NCI-H1436 treated with DMSO at 0.1 percent for 48 hours (cell line): ENCODE data around the gene AQP7.
"Not testable (repeated sequence)": the region's sequence is repeated elsewhere in the genome, so short reads cannot be mapped to it uniquely, and the experiment has no call there.

ENCODE experiments used
- DNase-seq: peaks from one replicate; lab custom pipeline; 2025; lab: John Stamatoyannopoulos, UW

The AQP7 gene

DNA sequence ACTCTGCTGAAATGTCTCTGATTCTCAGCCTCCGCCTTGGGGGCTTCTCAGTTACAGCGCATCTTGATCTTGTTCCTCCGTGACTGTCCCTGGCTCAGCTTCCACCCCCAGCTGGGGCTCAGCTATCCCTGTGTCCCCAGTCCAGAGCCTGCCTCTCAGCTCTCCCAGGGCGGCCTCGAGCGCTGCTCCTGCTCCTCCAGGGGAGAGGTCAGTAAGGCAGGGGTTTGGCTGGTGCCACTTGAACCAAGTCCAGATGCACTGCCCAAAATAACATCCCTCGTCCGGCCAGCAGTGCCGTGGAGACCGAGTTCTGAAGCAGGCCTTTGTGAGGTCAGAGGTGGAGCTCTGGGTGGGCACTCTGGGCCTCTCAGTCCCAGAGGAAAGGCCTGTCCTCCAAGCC, at the start of gene AQP7:
Gene AQP7 (minus strand): TSS at position 198 of the 400 bp plus-strand sequence. CDS start 1,306 bp downstream, outside the sequence.
- not testable (repeated sequence) for DNase-seq

DNA sequence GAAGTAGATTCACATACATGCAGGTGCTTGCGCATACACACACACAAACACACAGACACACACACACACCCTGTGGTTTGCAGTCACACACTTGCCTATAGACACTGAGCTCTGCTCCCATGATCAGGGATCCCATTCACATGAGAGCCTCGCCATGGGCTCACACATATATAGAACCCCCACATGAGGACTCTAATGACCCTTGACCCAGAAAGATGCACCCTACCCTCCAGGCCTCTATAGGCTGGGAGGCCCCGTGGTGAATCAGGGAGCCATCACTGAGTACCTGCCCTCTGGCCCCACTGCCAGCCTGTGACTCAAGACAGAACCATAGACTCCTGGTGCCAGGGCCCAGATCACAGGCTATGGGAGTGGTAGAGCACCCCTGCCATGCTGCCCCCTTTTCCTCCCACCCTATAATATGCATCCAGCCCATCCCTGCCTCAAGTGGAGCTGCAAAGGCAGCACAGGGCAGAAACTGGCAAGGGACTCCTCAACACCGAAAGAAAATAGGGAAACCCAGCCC, 48.3 kb upstream of the AQP7 start:
- no peak for DNase-seq

- DNase-seq, result no peak
These were observed 47.3 kb upstream of the AQP7 start for GRCh38 chr9:33449715-33450114.

DNA sequence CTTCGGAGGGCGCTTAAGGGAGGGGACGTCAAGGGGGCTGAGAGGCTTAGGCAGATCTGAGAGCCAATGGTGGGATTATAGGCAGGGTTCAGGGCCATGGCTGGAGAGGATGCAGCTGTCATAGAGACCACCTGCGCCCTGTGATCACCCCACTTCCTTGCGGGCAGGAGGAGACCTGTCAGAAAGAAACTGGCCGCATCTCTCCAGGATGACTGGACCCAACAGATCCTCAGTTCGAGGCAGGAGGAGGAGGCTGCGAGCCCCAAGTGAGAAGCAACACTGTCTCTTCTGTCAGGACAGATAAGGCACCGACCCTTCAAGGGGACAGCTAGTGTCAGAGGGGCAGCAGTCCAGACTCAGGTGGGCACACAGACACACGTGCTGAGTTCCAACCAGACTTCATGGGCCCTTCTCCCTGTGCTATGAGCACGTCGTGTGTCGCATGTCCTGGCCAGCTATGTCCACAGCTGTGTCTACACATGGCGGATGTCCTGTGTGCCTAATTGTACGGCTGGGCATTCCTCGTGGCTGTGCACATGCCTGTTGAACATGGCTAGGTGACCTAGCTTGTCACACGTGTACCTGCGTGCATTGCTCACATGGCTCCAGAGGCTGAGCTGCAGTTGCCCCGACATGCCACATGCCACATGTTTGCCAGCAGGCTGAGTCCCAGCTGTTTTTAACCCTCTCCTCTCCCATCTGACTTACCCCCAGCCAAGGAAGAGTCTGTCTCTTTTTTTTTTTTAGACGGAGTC, 45.6 kb upstream of the AQP7 start:
- no peak for DNase-seq

- DNase-seq, result no peak
These were observed 44.8 kb upstream of the AQP7 start, which contains the start of gene AQP3 for GRCh38 chr9:33446946-33447798. Gene AQP3, minus strand, starts transcription at chr9:33447593. Its CDS starts 63 bp downstream, at chr9:33447530.

GRCh38 chr9:33446240-33446945, 44.0 kb upstream of the AQP7 start:
- no peak for DNase-seq

- no peak for DNase-seq
These were observed 43.2 kb upstream of the AQP7 start for GRCh38 chr9:33445389-33446239.

DNA sequence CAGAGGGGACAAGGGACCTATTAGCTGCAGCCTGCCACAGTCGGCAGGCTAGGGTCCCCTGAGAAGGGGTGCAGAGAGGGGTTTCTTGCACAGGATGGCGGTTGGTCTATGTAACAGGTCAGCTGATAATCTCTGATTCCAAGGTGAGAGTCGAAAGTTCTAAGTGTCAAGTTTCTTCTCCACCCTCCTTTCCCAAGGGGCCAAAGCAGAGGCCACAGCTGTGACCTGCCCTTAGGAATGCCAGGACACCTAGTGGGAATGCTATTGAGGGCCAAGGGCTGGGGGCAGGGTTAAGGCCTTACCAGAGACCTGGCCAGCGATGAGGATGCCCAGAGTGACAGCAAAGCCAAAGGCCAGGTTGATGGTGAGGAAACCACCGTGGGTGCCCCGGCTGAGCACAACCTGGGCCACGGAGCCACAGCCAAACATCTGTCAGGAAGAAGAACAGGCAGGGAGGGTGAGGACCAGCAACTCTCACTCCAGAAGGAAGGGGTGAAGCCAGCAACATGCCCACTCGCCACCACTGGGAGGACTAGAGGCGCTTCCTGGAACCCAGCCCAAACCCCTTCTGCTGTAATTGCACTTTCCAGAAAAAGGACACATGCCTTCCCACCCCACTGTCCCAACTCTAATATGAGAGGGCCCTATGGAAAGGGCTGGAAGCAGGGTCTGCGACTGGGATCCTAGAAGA, 41.2 kb upstream of the AQP7 start:
- no peak for DNase-seq

DNA sequence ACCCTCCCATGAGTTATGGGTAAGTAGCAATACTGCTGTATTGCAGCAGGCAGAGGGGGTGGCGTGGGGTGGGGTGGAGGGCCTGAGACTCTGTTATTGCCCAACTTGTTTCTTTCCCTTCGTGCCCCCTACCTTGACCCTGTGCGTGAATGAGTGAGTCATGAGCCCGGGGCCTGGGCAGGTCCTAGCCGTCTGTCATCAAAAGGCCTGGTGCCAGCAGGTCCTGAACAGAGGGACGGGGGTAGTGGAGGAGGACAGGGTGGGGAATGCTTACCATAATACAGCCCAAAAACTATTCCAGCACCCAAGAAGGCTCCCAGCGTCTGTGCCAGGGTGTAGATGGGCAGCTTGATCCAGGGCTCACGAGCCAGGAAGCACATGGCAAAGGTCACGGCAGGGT, 40.7 kb upstream of the AQP7 start:
- DNase-seq, result no peak

DNA sequence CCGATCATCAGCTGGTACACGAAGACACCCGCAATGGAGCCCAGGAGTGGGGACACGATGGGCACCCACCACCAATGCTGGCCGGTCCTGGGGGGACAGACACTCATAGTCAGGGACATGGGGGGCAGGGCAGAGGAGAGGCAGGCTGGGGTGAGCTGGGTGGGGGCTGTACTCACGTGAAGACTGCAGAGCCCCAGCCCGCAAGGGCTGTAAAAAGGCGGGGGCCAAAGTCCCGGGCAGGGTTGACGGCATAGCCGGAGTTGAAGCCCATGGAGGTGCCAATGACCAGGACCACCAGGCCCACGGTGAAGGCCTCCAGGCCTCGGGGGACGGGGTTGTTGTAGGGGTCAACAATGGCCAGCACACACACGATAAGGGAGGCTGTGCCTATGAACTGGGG, 39.8 kb upstream of the AQP7 start:
- DNase-seq, result no peak

DNA sequence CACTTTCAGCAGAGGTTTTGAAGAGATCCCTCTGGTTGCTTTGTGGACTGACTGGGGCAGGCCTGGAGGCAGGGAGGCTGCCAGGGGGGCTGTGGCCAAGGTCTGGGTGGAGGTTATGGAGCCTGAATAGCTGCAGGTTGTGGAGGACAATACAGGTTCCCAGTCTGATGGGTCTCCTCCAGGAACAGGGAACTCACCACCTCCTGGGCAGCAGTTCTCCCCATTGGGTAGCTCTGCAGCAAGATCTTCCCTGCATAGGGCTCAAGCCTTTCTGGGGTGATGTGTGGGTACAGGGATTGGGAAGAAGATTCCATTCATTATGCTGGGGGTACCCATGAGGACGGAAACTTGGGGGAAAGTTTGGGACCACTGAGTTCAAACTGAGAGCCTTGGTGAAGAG, 38.2 kb upstream of the AQP7 start:
- no peak for DNase-seq

- no peak for DNase-seq
These were observed 37.8 kb upstream of the AQP7 start for GRCh38 chr9:33440204-33440603.

DNA sequence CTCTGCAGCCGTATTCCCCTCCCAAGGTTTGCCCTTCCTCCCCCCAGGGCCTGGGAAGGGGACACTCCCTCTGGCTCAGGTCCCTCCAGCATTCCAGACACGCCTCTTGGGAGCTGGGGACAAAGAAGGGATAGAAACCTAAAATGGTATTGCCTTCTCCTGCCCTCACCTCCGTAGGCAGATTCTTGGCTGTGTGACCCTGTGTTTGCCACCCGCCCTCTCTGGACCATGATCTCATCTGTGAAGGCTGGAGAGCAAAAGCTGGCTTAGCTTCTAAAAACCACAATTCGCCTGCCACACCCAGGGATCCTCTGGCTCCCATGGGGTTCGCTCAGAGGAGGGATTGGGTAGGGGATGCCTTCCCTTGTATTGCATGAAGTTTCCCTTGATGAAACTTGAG, 37.4 kb upstream of the AQP7 start:
- DNase-seq, result no peak

DNA sequence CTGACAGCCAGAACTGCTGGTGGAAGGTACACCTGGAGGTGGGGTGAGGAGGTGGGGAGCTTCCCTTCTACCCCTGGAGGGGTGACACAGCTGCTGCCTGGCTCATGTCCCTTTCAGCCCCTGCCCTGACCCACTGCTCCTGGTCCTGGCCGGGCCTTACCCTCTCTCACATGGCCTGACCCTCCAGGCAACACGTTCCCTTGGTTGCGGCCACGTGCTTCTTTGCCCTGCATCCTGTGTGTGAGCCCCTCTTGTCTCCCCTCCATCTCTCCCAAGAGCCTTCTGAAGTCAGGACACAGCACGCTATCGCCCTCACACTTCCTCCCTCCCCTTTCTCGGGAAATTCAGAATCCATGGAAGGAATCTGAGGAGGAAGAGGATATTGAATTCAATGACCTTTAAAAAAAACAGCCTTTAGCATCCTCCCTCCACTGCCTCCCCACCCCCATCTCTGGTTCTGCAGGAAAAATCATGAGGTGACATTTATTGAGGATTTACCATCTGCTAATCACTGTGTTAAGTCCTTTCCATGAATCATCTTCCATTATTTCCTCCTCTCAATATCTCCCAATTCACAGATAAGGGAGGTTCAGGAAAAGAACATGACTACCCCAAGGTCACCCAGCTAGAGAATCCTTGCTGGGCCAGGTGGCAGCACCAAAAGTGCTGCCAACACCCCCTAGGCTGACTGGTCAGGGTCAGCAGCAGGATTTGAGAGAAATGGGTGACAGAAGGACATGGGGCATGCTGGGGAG, 36.7 kb upstream of the AQP7 start:
- DNase-seq, result no peak

DNA sequence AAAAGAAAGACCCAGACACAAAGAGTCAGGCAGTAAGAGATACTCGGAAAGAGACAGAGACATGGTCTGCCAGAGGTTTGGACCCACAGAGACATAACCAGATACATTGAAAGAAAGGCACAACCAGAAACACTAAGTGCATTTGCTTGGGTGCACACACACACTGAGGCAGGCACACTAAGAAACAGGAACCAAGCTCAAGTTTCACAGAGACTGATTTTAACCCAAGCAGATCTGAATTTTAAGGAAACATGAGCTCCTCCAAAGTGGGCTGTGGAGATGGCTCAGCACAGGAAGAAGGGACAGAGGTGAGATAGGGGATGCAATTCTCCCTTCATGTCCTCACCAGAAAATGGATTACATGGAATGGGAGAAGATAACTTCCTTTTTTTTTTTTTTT, 35.5 kb upstream of the AQP7 start:
- DNase-seq, result no peak

DNA sequence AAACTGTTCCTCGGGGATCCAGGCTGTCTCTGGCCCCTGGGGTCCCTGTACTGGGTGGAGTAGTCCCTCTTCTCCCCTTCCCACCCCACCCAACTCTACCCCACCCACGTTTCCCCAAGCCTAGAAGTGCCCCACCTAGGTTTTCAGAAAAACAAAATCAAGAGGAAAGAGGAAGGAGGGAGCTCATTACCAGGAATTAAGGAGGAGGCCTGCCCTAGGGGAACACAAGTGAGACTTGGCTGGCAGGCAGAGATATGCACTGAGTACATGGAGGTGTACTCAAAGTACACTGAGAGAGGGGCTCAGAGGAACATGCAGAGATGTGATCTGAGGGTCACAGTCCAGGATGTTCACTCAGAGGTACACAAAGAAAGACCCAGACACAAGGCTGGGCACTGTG, 34.8 kb upstream of the AQP7 start:
- DNase-seq, result no peak

- no peak for DNase-seq
These were observed 34.1 kb upstream of the AQP7 start for GRCh38 chr9:33436445-33436844.

DNA sequence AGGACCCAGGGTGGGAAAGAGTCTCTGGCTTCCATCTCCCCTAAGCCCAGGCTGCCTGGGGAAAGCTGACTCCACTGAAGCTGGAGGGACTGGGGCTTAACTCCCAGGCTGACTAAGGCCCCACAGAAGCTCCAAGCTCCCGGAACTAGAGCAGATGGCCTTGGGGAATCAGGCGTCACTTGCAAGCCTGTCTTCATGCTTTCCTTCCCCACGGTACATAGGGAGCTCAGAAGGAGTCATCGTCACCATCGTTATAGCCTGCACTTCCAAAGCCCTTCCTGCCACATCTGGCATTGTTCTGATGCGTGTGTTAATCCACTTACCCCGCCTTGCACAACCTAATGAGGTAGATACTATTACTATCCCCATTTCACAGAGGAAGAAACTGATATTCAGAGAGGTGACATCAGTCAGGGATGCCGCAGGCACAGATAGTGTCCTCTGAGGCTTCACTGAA, 33.5 kb upstream of the AQP7 start:
- DNase-seq, result no peak

DNA sequence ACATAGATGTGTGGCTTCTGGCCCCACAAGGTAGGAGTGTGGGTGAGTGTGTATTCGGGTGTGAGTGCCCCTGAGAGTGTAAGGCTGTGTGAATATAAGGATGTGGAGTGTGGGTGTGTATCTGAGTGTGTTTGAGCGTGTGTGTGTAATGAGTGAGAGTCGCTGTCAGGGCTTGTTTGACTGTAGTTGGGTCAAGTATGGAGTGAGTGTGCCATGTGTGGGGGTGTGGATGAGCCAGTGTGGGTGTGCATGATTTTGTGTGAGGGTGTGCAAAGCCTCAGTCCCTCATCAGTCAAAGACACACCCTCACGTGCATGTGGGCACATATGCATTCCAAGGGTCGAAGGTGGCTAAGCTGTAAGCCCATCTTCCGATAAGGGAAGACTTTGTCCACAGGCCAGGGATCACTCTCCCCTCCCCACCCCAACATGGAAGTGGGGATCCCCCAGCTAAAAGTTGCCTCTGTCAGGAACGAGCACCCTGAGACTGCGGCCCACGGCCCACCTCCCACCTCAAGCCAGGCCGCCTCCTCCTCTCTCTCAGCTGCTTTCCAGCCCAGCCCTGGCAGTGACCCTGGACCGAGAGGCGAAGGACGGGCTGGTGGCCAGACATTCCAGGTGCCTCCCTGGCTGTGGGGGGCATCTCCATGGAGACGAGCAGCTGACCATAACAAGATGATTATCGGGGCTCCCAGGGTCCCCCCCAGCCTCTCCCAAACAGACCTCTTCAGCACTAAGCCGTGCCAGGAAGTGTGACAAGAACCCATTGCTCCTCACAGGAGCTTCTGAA, 32.1 kb upstream of the AQP7 start:
- DNase-seq, result no peak
